ENCODE measurements around the gene KAZN.
"Not testable (repeated sequence)": the region's sequence is repeated elsewhere in the genome, so short reads cannot be mapped to it uniquely, and the experiment has no call there.

The KAZN gene

DNA sequence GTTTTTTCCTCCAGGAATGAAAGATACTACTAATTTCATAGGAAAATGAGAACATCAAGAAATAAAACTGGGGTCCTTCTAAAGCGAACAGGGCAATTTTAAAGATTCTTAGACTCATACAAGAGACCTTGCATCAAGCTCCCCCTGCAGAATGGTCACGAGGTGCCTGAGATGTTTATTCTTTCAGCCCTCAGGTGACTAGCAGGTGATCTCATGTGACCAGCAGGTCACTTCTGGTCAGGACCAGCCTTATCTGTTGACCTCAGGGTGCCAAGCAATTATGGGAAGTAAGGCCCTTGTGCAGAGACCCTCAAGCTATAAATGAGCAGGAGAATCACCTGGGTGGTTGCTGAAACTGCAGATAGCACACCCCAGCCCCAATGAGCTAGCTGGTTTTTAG, 534.5 kb downstream of the KAZN start:
- TF ChIP-seq, protein P1, sequence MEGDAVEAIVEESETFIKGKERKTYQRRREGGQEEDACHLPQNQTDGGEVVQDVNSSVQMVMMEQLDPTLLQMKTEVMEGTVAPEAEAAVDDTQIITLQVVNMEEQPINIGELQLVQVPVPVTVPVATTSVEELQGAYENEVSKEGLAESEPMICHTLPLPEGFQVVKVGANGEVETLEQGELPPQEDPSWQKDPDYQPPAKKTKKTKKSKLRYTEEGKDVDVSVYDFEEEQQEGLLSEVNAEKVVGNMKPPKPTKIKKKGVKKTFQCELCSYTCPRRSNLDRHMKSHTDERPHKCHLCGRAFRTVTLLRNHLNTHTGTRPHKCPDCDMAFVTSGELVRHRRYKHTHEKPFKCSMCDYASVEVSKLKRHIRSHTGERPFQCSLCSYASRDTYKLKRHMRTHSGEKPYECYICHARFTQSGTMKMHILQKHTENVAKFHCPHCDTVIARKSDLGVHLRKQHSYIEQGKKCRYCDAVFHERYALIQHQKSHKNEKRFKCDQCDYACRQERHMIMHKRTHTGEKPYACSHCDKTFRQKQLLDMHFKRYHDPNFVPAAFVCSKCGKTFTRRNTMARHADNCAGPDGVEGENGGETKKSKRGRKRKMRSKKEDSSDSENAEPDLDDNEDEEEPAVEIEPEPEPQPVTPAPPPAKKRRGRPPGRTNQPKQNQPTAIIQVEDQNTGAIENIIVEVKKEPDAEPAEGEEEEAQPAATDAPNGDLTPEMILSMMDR (IDR thresholded peaks at IDR 0.05; ENCODE audit: borderline replicate concordance, insufficient read depth, low read depth, low read length) = no peak
- no peak overlapping the region for H3K4me3 ChIP-seq (ENCODE audit: low read depth, low read length)

DNA sequence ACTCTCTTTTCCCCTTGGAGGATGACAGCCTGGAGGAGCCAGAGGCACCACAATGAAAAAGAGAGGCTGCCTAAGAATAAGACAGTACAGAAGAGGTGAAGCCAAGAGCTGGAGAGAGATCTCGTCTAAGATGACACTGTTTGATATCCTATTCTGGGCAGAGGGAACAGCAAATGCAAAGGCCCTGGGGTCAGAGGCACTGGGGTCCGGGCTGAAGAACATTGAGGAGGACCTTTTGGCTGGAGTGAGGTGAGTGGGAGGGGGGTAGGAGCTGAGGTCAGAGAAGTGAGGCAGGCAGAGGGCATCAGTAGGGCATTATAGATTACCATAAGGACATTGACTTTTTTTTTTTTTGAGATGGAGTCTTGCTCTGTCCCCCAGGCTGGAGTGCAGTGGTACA, 535.8 kb downstream of the KAZN start:
- TF ChIP-seq, protein P1 (IDR thresholded peaks at IDR 0.05; ENCODE audit: borderline replicate concordance, insufficient read depth, low read depth, low read length) = no peak
- no peak overlapping the region for H3K4me3 ChIP-seq (ENCODE audit: low read depth, low read length)

DNA sequence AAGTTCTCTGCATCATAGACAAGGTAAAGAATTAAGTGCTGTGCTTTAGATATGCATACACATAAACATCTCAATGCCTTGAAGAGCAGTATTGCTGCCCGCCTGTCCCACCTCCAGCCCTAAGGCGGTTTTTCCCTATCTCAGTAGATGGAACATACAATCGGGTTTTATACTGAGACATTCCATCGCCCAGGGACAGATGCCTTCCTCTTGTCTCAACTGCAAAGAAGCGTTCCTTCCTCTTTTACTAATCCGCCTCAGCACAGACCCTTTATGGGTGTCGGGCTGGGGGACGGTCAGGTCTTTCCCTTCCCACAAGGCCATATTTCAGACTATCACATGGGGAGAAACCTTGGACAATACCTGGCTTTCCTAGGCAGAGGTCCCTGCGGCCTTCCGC, 537.1 kb downstream of the KAZN start:
- not testable (repeated sequence) for H3K4me3 ChIP-seq (ENCODE audit: low read depth, low read length)

DNA sequence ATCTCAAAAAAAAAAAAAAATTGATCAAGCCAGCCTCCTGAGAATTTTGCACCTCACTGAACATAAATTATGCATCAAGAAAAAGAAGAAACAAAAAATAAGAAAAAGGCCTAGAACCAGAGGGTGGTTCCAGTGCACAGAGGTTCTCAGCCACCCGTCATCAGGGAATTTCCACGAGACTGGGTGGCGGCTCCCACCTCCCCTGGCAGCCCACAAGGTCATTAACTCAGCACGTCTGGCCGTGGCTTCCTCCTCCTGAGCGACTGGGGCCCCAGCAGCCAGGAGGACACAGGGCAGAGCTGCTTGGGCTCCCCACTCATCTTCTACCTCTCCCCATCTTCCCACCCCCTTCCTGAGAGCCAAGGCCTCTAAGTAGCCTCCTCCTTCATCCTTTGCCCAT, 539.3 kb downstream of the KAZN start:
- TF ChIP-seq, protein P1 (IDR thresholded peaks at IDR 0.05; ENCODE audit: borderline replicate concordance, insufficient read depth, low read depth, low read length) = no peak

DNA sequence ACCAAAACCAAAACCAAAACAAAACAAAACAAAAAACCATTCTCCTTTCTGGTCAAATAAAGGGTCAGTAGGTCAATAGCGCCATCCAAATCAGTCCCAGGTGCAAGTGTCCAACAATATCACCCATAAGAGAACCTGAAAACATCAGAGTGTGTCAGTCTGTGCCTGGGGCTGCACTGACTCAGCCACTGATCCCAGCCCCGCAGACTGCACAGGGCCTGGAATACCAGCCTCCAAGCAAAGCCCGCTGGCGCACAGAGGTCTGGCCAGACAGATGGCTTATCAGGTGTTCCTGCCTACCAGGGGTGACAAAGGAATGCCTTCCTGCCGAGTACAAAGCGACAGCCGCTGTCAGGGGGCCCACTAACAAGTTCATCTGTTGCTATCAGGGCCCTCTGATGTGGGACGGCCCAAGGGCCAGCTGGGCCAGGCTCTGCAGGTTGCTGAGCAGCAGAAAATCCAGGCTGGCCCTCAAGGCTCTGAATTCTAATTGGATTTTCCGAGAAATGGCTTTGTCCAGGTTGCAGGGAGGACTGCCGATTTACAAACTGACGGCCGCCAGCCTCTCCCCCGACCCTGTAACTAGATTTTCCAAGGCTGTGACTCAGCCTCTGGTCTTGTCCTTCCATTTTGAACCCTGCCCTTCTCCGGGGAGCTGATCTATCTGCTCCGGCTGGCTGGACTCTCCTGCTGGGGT, 541.3 kb downstream of the KAZN start:
- no peak overlapping the region for H3K4me3 ChIP-seq (ENCODE audit: low read depth, low read length)
- TF ChIP-seq, protein P1 (IDR thresholded peaks at IDR 0.05; ENCODE audit: borderline replicate concordance, insufficient read depth, low read depth, low read length) = no peak

More for the DNA sequence above, 539.3 kb downstream of the KAZN start:
- no peak overlapping the region for H3K4me3 ChIP-seq (ENCODE audit: low read depth, low read length)

DNA sequence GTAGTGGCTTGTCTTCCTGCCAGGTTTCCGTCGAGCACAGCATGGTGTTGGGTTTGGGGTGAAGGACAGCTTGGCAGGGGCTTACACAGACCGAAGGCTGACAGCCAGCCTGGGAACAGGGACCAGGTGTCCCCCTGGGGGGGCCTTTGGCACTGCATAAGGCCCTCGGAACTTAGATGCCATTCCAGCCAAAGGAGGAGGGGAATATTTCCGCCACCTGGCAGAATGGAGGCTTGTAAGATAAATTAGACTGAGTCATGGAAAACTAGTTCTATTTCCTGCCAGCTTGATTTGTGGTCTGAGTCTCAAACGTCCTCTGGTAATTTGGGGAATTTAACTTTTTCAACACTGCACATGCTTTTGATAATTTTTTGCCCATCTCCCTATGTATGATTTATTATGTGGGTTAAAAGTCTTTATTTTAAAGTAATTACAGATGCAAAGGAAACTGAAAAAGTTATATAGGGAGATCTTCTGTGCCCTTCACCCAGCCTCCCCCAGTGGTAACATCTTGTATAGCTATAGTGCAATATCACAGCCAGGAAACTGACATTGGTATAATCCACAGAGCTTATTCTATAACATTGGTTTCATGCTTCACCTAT, 543.6 kb downstream of the KAZN start:
- no peak overlapping the region for H3K4me3 ChIP-seq (ENCODE audit: low read depth, low read length)
- TF ChIP-seq, protein P1 (IDR thresholded peaks at IDR 0.05; ENCODE audit: borderline replicate concordance, insufficient read depth, low read depth, low read length) = no peak

DNA sequence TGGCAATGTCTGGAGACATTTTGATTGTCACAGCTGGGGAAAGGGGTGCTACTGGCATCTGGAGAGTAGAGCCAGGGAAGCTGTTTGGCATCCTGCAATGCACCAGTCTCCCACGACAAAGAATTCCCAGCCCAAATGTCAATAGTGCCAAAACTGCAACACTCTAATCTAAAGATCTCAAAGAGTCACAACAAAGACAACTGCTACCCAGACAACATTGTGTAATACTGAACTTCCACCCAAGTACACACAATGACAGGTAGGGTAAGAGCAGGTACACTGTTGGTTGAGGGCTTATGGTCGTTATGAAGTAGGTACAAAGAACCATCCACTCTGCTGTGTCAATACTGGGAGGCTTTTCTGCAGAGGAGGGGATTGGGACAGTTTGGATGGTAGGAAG, 546.8 kb downstream of the KAZN start:
- TF ChIP-seq, protein P1 (IDR thresholded peaks at IDR 0.05; ENCODE audit: borderline replicate concordance, insufficient read depth, low read depth, low read length) = no peak

More for the DNA sequence above, 546.8 kb downstream of the KAZN start:
- no peak overlapping the region for H3K4me3 ChIP-seq (ENCODE audit: low read depth, low read length)
